ENCODE measurements around the gene IQGAP2.

The IQGAP2 gene

DNA sequence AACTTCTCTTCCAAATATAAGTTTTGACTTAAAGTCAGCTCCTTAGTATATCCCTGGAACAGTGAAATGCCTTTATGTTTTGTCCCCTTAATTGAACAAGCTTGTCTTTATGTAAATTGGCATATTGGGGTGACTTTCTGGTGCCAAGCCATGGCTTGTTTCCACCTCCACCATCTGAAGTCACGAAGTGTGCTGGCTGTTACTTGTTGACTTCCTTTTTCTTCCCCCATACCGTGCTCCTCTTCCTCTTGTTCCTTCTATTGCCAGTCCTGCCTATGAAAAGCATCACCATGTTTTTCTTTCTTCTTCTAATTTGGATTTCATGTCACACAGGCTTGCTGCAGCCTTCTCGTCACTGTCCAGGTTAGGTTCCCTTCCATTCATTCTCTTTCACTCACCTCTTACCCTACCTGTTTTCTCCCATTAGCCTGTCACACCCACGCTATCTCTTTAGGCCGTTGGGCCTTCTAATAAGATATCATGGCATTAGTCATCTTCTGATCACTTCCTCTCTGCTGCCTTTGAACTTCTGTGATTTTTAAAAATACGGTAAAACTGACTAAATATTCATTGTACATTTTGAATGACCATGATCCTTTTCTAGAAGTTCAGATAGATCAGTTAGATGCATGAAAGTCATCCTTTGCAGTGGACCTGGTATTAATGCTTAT is 48.1 kb downstream of the IQGAP2 start:
- DNase-seq, result no peak

DNA sequence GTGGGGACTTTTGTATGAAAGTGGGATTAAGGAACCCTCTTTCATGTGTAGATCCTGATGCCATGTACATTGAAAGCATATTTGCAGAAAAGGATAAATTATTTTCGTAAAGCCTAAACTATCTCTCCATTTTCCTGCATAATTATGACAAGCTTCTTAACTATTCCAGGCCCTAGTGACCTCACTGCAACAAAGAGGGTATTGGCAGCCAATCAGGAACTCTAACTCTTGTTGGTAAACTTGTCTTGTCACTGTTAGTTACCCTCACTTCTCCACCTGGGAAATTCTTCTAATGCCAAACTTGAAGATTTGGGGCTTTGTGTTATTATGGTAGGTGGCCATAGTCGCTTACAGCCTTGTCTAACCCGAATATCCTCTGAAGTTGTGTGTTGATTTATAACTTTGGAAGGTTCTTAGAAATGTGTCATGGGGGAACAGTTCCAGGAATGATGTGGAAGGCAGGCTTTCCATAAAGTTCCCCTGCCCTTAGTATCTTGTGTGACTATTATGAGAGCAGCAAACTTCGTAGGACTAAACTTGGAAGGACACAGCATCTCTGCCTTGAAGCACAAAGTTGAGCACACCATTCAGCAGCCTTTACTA is 52.5 kb downstream of the IQGAP2 start:
- no peak for DNase-seq

DNA sequence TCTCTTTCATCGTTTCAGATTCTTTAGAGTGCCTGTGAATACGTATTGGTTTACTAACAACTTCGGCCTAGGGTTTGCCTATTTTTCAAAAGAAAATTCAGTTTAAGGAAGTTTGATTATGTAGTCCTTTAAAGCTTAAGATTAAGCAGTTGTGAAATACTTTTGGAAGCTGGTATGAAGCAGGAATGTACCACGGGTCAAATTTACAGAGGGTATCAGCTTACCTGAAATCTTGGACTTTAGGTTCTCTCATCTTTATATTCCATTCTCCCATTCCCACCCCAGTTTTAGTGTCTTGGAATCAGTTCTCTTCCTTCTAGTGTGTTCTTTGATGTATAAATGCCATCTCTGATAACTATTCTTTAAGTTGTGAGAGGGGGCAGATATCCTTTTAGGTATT is 53.2 kb downstream of the IQGAP2 start:
- DNase-seq, result no peak

DNA sequence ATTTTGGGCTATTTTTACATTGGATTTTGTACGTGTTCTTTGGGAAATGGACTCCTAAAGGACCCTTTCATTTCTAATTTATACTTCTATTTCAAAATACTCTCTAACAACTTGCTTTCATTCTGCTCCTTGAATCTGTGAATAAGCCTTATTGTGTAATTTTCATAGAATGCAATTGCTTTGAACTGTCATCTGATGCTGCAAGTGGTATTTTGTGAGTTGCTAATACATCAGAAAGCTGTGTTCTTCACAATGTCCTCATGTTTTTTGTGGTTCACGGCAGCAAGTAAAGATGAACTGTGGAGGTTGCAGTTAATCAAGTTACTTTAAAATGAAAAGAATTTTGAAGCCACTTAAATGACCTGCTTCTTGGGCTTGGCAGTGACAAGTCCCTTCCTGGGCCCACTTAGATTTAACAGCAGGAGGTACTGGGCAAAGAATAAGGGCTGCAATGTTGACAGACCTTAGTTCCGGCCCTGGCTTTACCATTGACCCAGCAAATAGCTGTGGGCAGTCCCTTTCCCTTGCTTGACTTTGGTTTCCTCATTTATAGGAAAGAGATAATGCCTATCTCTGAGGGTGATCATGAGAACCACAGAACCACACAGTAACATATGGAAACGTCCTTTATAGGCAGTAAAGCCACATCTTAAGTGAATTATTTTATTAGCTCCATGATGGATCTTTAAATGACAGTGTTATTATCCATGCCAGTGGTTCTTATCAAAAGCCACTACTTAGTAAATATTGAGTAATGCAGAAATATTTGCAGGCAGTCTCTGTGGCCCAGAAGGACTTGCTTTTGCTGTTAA is 54.8 kb downstream of the IQGAP2 start:
- DNase-seq, result no peak

DNA sequence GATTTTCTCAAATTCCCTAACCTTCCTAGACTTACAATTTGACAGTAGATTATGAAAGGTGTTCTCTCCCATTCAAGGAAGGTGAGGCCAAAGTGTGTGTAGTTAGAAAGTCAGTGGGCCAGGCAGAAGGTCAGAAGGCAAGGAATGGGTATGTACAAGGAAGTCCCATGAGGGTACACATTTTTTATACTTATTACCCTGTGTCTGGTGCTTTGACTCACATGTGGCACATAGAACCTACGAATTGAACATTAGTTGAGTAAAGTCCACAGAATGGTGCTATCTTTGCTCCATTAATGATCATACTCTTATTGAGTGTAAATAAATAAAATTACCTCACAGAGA is 55.4 kb downstream of the IQGAP2 start:
- DNase-seq, result no peak

DNA sequence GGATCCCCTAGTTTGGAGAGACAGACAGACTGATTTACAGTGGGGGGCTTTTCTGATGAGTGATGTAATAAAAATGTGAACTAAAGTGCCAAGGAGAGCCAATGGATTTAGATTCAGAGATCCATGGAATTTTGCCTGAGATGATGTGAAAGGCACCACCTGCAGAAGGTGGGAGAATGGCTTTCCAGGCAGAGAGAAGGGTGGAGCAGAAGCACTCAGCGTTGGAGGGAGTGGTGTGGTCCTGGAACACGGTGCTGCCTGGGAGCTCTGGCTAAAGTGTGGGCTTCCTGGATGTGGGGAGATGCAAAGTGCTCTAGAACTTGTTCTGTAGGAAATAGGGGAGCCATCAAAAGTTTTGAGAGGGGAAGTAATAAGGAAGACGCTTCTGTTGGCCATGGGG is 57.0 kb downstream of the IQGAP2 start:
- DNase-seq, result no peak

DNA sequence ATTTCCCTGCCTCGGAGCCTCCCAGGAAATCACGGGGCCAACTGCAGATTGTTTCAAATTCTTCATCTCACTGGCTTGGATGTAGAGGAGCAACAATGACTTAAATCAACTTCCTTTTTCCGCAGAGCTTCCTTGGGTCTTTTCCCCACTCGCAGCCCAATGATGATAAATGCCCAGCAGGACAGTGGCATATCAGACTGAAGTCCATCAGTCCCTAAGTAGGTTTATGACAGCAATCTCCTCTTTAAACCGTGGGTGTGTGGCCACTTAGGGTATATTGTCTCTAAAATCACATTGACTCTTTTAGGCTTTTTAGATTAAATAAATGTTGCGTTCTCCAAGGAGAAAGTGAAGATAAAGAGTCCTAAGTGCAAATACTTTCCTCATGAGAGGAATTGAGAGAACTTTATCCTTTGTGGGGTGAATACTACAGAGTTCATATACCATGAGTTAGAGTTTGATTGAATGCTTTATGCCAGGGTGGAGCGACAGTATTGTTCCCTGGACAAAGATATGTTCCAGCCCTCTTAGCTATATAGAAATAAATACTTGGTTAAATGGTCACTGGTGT is 59.1 kb downstream of the IQGAP2 start:
- DNase-seq, result no peak

DNA sequence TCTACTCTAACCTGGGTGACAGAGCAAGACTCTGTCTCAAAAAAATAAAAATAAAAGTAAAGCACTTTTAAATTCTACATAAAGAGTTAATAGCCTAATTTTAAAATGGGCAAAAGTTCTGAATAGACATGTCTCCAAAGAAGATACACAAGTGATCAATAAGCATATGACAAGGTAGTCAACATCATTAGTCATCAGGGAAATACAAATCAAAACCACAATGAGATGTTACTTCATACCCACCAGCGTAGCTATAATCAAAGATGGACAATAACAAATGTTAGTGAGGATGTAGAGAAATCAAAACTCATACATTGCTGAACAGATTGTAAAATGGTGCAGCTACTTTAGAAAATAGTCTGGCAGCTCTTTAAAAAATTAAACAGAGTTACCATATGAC is 64.1 kb downstream of the IQGAP2 start:
- DNase-seq, result no peak

DNA sequence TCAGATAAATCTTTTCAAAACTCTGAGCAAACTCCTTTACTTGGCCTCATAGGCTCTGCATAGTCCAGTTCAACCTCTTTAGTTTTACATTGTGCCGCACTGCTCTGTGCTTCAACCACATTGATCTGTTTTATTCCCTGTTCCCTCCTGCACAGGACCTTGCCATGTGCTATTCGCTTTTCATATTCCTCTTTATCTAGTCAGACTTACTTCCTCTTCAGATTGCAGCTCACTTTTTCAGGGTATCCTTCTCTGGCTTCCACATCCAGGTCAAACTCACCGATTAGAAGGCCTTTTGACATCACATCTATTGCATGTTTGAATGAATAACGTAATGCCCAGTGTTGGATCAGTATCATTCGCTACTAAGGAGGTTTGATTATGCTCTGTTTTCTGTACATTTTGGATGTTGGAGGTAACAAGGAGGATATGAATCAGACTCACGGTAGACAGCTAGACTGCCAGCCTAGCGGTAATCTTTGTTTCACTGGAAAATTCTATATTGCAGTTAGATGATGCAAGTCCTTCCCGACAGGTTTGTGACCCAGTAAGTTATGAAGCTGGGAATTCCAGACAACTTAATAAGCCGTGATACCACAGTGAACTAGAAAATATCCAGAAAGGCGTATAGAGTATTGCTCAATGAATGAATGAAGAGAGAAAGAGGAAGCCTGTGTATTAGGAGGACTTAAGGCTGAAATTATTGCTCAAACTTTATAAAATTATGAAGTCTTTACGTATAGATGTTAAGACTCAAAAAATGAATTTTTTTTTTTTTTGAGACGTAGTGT is 65.7 kb downstream of the IQGAP2 start:
- DNase-seq, result peak; percentile 77

DNA sequence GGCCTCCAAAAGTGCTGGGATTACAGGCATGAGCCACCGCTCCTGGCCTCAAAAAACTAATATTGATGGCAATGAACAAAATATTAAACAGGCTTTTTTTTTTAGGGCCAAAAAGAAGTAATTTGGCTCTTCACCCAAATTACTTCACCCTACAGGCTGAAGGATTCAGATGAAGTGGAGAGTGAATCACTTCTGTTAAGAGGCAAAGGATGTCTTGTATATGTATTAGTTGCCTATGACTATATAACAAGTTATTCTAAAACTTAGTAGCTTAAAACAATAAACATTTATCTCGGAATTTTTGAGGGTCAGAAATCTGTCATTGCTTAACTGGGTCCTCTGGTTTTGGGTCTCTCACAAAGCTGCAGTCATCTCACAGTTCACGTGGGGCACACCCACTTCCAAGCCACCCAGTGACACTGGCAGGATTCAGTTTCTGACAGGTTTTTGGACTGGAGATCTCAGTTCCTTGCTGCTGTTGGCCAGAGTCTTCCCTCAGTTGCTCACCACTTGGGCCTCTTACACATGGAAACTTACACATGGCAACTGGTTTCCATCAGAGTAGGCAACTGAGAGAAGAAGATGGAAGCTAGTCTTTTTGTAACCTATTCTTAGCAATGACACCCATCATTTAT is 66.7 kb downstream of the IQGAP2 start:
- peak; percentile 74 for DNase-seq

DNA sequence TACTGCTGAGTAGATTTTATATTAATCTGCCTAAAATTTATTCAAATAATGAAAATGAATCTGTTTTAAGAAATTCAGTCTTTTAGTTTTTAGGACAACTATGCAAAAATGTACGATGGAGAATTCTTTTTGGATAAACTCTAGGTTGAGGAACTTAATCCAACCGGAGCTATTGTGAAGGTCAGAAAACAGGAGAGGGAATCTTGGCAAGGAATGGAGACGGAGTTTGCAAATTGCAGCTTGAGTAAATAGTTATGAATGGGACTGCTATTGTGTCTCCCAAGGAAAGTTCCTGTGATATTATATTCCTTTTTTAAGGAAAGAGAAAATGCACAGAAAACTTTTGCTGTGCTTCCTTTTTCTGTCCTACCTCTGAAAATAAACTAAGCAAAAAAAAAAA is 67.9 kb downstream of the IQGAP2 start:
- no peak for DNase-seq

DNA sequence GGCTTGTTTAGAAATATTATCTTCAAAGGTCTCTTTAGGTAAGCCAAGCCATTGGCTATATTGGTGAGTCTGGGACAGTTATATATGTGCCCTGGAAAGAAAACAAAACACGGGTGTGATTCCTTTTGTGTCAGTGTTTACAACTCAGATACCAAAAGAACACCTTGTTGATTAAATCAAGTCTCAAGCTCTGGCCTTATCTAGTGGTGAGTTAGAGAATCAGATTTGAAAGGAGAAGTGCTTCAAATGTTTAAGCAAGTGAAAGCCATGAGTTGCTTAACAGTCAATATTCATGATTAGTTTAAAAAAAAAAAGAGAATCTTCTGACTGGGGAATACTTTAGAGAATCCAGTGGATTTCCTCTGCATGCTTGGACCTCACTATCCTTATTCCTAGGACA is 68.3 kb downstream of the IQGAP2 start:
- no peak for DNase-seq

DNA sequence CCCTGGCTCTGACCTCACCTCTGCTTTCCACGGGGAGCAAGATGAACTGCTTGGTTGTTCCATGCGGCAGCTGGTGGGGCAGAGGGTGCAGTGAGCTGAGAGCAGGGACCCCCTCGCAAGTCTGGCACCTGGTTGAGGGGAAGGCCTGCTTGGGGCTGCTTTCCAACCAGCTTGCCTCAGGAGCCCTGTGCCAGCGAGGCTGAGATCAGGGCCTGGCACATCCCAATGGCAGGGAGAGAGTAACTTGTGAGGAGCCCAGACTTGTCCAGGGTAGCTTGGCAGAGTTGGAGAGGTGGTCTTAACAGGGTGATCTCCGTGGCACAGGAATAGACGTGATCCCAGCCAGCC is 68.9 kb downstream of the IQGAP2 start:
- DNase-seq, result no peak

DNA sequence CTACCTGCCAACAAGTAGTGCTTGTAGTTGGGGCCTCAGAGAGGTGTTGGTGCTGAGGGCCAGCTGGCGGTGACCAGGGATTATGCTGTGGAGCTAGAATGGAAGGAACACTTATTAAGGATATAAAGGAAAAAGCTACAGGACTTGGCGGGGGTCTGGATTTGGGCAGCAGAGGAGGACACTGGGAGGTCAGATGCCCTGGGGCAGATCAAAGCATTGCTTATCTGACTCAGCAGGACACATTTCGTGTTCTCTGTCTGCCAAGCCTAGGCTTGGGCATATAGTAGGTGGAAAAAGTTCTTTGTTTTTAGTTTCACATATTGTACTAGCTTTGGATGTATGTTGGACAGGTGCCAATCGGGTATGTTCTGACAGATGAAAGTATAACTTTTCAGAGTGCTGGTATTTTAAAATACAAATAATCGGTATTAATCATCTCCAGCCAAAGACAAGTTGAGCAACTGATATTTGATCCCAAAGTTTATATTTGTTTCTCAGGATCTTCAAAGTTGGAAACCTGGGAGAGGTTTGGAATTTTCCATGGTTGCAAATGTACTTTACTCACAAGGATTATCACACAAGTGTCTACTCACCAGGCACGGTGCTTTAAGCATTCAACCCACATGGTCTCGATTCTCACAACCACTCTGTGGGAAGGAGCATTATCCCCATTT is 69.4 kb downstream of the IQGAP2 start:
- DNase-seq, result peak; percentile 49

DNA sequence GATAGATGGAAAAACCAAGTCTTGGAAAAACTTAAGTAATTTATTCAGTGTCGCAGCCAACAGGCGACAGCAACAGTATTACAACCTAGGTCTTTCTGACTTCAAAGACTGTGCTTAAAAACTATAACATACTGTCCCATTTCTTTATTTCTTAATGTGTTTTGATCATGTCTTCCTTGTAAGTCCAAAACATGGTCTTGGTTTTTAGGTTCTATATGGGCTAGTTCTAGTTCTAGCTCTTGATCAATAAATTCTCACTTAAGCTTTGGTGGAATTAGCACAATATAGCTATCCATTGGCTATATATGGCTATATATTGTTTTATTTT is 69.9 kb downstream of the IQGAP2 start:
- no peak for DNase-seq

DNA sequence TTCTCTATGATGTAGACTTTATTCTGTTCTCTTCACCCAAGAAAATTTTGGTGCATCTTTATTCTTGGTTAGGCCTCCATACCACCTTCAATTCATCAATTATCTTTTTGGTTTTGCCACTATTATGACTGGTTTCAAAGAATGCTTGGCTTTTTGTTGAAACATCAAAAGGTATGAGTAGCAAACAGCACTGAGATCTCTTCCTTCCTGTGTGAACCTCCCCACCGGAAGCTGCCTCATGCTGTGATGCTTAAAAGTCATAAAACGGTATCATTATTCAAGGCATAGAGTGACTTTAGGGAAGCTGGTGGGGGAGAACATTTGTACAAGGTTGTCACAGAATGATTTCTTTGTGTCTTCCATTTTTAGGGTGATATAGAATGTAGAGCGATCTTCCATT is 70.6 kb downstream of the IQGAP2 start:
- DNase-seq, result no peak

DNA sequence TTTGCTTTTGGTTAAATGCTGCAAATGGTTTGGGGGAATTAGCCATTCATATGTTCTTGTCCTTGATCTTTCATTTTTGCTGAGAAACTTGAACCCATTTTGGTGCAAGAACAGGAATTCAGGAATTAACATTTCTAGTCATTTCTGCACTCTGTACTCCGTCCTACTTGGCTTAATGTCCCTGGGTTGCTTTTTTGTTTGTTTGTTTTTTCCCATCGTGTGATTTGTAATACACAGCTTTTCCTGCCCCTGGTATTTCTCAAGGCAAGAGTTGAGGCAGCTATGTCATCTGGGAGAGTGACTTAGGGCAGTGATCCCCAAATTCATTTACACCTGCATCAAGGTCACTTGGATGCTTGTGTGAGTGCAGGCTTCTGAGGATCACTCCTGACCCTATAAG is 71.3 kb downstream of the IQGAP2 start:
- no peak for DNase-seq

DNA sequence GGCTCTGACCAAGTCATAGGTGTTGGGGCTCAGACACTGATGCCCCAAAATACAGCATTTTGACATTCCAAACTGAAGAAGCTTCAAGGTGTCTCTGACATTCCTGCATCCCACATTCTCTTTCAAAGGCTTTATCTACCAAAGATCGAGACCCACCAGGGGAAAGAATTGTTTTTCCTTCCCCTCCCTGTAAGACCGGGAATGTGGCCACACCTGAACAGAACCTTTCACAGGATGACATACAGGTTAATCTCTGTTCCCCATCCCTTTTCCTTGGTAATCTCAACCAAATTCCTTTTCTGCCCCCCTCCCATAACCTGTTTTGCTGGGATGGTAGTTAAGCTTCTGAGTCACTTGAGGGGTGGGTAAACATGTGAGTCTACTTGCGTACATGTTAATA is 72.3 kb downstream of the IQGAP2 start:
- DNase-seq, result no peak

DNA sequence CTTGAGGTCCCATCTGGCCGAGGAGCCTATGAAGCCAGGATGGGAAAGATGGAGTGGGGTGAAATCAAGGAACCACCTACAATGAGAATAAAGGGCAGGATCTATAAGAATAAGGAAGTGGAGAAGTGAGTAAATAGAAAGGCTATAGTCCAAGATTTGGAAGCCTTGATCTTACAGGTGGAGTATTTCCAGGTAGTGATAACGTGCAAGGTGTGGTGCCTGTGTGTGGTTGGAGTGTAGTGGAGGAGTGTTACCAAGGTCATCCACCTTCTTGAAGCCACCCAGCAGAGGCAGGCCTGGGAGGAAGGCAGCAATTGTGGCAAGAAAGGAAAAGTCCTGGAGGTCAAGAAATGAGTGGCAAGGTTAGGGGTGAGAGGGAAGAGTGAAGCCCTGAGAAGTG is 72.9 kb downstream of the IQGAP2 start:
- DNase-seq, result no peak

DNA sequence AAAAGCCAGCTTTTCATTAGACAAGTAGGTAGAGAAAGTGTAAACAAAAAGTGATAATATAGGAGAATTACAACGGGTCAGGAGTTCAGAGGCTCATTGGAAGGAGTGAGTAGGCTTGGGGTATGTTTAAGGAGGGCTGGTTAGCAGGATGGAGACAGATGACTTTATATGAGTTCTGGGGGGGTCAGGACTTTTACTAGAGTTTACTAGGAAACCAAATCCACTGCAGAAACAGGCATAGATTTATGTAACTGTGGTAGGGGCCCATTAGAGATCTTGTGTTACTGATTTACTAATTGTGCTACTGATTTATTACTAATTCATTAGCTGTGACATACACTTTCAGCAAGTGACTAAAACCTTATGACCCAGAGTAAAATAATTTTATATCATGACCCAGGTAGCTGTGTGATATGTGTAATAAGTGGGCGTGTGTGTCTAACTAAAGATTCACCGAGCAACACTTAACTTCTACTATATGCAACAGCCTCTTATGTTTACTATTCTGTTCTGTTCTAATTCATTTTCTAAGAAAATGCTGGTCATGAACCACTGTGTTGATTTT is 73.5 kb downstream of the IQGAP2 start:
- no peak for DNase-seq

DNA sequence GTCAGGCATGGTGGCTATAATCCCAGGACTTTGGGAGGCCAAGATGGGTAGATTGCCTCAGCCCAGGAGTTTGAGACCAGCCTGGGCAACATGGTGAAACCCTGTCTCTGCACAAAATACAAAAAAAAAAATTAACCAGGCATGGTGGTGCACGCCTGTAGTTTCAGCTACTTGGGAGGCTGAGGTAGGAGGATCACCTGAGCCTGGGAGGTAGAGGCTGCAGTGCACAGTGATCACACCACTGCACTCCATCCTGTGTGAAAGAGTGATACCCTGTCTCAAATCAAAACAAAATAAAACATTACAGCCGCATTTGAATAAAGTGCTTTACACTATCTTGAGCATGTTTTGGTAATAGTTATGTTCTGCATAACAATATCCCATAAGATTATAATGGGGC is 74.0 kb downstream of the IQGAP2 start:
- DNase-seq, result no peak

DNA sequence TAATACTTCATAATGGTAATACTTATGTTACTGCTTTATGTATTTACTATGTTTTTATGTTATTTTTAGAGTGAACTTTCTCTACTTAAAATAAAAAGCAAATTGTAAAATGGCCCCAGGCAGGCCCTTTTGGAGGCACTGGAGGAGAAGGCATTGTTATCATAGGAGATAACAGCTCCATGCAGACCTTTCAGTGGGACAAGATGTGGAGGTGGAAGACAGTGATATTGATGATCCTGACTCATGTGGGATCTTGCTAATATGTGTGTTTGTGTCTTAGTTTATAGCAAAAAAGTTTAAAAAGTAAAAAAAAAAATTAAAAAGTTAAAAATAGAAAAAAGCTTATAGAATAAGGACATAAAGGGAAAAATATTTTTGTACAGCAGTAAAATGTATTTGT is 74.5 kb downstream of the IQGAP2 start:
- DNase-seq, result no peak

All from HCEC 1CT (cell line).